ENCODE data around the gene ADAMTS17. TPM values are rescaled to one million over a fixed set of nuclear protein-coding genes. Genes with fewer than 3 reads are reported as not detected.

Gene ADAMTS17
- total RNA-seq, 1 experiment from 2014 or later, result 4.2 TPM

GRCh38 chr15:99930696-99931095, 411.1 kb downstream of the ADAMTS17 start:
- H3K27me3 ChIP-seq (ENCODE audit: insufficient read depth, low read length), result no peaks in the 10 kb centered on the region
- no peak for ATAC-seq
- H2AFZ ChIP-seq (ENCODE audit: low read depth, low read length, poor library complexity, severe bottlenecking), result no peak overlapping the region
- H3K9me3 ChIP-seq (ENCODE audit: control insufficient read depth in 1 of 2, insufficient read depth in 1 of 2, low read depth in 1 of 2, low read length in 2 of 2), result no peaks in the 10 kb centered on the region
- ChIA-PET POLR2A (no interaction called here), RAD21 (ENCODE audit: low non-redundant PET in 1 of 2, low total read pairs in 2 of 2, uncharacterized antibody in 2 of 2, unreplicated experiment in 2 of 2) (no interaction called here), CTCF (interaction anchor here (2.4 kb wide), 1 partner anchor 411 kb away, joined by 9 read pairs; the partner anchor contains the start of gene ADAMTS17)
- H3K4me2 ChIP-seq (ENCODE audit: low read length), result no peak overlapping the region
- H3K4me1 ChIP-seq (ENCODE audit: control insufficient read depth in 1 of 2, insufficient read depth in 2 of 2, low read length in 2 of 2), result peaks cover 7 to 13% of the 10 kb centered on the region in 2 experiments; a peak in 3 of 4 replicates
- H3K9me2 ChIP-seq (ENCODE audit: insufficient read depth), result no peaks in the 10 kb centered on the region
- no peaks in the 10 kb centered on the region for H3K36me3 ChIP-seq (ENCODE audit: control insufficient read depth in 1 of 2, insufficient read depth in 2 of 2, low read length in 2 of 2)
- no peak for DNase-seq (ENCODE audit: low read depth, low spot score)
- intact Hi-C loops (cut with micrococcal nuclease), result no loop called here
- H4K20me1 ChIP-seq (ENCODE audit: insufficient read depth), result no peaks in the 10 kb centered on the region
- H3K79me2 ChIP-seq (ENCODE audit: insufficient read depth, low read length), result no peaks in the 10 kb centered on the region
- no peak overlapping the region for H3K9ac ChIP-seq (ENCODE audit: low read length)
- BruUV-seq (replicated peaks), result no TSS peak
- H3K27ac ChIP-seq (ENCODE audit: low read depth, low read length), result no peak overlapping the region
- TF ChIP-seq REST (IDR thresholded peaks at IDR 0.05; ENCODE audit: low read depth), result no peak
- no peak for TF ChIP-seq EZH2phosphoT487 (IDR thresholded peaks at IDR 0.05; ENCODE audit: borderline replicate concordance)
- TF ChIP-seq CEBPB (IDR thresholded peaks at IDR 0.05; ENCODE audit: low read depth), result no peak
- no peak for TF ChIP-seq YY1 (IDR thresholded peaks at IDR 0.05; ENCODE audit: extremely low read depth, insufficient replicate concordance, low read depth, low read length)
- no peak for TF ChIP-seq ZNF274 (IDR thresholded peaks at IDR 0.05; ENCODE audit: low read depth, low read length)
- TF ChIP-seq EGR1 (IDR thresholded peaks at IDR 0.05; ENCODE audit: low read depth), result no peak
- TF ChIP-seq MAX (IDR thresholded peaks at IDR 0.05), result no peak
- TF ChIP-seq ATF3 (IDR thresholded peaks at IDR 0.05), result no peak
- no peak for TF ChIP-seq SRF (IDR thresholded peaks at IDR 0.05; ENCODE audit: low read depth)
- TF ChIP-seq ELF1 (IDR thresholded peaks at IDR 0.05; ENCODE audit: borderline replicate concordance, low read depth), result no peak
- TF ChIP-seq SIN3A (IDR thresholded peaks at IDR 0.05; ENCODE audit: low read depth), result no peak
- no peak for TF ChIP-seq TCF7L2 (IDR thresholded peaks at IDR 0.05; ENCODE audit: borderline replicate concordance, extremely low read depth, insufficient read depth, insufficient read length)
- TF ChIP-seq ZFX (IDR thresholded peaks at IDR 0.05), result no peak
- TF ChIP-seq, protein P1, sequence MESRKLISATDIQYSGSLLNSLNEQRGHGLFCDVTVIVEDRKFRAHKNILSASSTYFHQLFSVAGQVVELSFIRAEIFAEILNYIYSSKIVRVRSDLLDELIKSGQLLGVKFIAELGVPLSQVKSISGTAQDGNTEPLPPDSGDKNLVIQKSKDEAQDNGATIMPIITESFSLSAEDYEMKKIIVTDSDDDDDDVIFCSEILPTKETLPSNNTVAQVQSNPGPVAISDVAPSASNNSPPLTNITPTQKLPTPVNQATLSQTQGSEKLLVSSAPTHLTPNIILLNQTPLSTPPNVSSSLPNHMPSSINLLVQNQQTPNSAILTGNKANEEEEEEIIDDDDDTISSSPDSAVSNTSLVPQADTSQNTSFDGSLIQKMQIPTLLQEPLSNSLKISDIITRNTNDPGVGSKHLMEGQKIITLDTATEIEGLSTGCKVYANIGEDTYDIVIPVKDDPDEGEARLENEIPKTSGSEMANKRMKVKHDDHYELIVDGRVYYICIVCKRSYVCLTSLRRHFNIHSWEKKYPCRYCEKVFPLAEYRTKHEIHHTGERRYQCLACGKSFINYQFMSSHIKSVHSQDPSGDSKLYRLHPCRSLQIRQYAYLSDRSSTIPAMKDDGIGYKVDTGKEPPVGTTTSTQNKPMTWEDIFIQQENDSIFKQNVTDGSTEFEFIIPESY (IDR thresholded peaks at IDR 0.05; ENCODE audit: extremely low read depth, insufficient replicate concordance, low read length), result no peak
- TF ChIP-seq, protein P2, sequence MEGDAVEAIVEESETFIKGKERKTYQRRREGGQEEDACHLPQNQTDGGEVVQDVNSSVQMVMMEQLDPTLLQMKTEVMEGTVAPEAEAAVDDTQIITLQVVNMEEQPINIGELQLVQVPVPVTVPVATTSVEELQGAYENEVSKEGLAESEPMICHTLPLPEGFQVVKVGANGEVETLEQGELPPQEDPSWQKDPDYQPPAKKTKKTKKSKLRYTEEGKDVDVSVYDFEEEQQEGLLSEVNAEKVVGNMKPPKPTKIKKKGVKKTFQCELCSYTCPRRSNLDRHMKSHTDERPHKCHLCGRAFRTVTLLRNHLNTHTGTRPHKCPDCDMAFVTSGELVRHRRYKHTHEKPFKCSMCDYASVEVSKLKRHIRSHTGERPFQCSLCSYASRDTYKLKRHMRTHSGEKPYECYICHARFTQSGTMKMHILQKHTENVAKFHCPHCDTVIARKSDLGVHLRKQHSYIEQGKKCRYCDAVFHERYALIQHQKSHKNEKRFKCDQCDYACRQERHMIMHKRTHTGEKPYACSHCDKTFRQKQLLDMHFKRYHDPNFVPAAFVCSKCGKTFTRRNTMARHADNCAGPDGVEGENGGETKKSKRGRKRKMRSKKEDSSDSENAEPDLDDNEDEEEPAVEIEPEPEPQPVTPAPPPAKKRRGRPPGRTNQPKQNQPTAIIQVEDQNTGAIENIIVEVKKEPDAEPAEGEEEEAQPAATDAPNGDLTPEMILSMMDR (IDR thresholded peaks at IDR 0.05 in 2 of 3, conservative IDR thresholded peaks at IDR 0.05 in 1 of 3; ENCODE audit: borderline replicate concordance in 1 of 3, insufficient read depth in 1 of 3, low read depth in 2 of 3, low read length in 2 of 3), result no peak
- no peak overlapping the region for H3K4me3 ChIP-seq (replicated peaks in 1 of 2; ENCODE audit: low read depth in 1 of 2, low read length in 2 of 2)

Data from HCT116 (cell line).